SK-N-SH treated with all-trans-retinoic acid at 6 μM for 48 hours (cell line): ENCODE data around the gene LINS1.

ENCODE experiments used
- ATAC-seq: fragments of 200-7000 bp; cut with Tn5 transposase; 3 replicates; pipeline ENCODE4 v1.9.1; 2020; ENCODE audit warnings: mild to moderate bottlenecking, moderate library complexity
- ARNTL ChIP-seq: fragments of 450-650 bp; formaldehyde crosslinking; IDR thresholded peaks from 2 replicates; pipeline ENCODE4 v1.5.0; 2020; ENCODE audit warnings: low read depth, mild to moderate bottlenecking, moderate library complexity, borderline replicate concordance
- BACH2 ChIP-seq: fragments of 250-450 bp; sonication (Bioruptor Pico); IDR thresholded peaks from 2 replicates; pipeline ENCODE4 v1.9.0; 2021; ENCODE audit warnings: mild to moderate bottlenecking, borderline replicate concordance
- CSRNP3 ChIP-seq: fragments of 250-450 bp; sonication (Bioruptor Pico); IDR thresholded peaks from 2 replicates; pipeline ENCODE4 v1.5.1; 2021; ENCODE audit warnings: mild to moderate bottlenecking, moderate library complexity
- ISL1 ChIP-seq: fragments of 250-450 bp; sonication (Bioruptor Pico); IDR thresholded peaks from 2 replicates; pipeline ENCODE4 v2.1.2; 2022; ENCODE audit warnings: mild to moderate bottlenecking, moderate library complexity
- OSR1 ChIP-seq: fragments of 250-450 bp; sonication (Bioruptor Pico); IDR thresholded peaks from 2 replicates; pipeline ENCODE4 v1.8.0; 2022; ENCODE audit warnings: moderate library complexity, mild to moderate bottlenecking, inconsistent platforms
- POU6F1 ChIP-seq: fragments of 250-450 bp; sonication (Bioruptor Pico); IDR thresholded peaks from 2 replicates; pipeline ENCODE4 v1.8.0; 2021; ENCODE audit warnings: low read depth, mild to moderate bottlenecking, moderate library complexity, borderline replicate concordance
- PPARA ChIP-seq: fragments of 250-450 bp; sonication (Bioruptor Pico); IDR thresholded peaks from 2 replicates; pipeline ENCODE4 v1.5.0; 2020; ENCODE audit warnings: mild to moderate bottlenecking, borderline replicate concordance
- TOX ChIP-seq: fragments of 250-450 bp; sonication (Bioruptor Pico); IDR thresholded peaks from 2 replicates; pipeline ENCODE4 v1.8.0; 2021; ENCODE audit warnings: mild to moderate bottlenecking, moderate library complexity, borderline replicate concordance
- ZC3H10 ChIP-seq: fragments of 250-450 bp; sonication (Bioruptor Pico); IDR thresholded peaks from 2 replicates; pipeline ENCODE4 v1.5.1; 2021; ENCODE audit warnings: mild to moderate bottlenecking, moderate library complexity
- ZFP30 ChIP-seq: fragments of 450-650 bp; formaldehyde crosslinking; IDR thresholded peaks from 2 replicates; pipeline ENCODE4 v1.5.0; 2022; ENCODE audit warnings: mild to moderate bottlenecking, moderate library complexity
- ZNF70 ChIP-seq: fragments of 450-650 bp; formaldehyde crosslinking; IDR thresholded peaks from 2 replicates; pipeline ENCODE4 v1.5.0; 2020; ENCODE audit warnings: mild to moderate bottlenecking, moderate library complexity
- ZNF8 ChIP-seq: fragments of 450-650 bp; formaldehyde crosslinking; IDR thresholded peaks from 2 replicates; pipeline ENCODE4 v1.5.0; 2020; ENCODE audit warnings: mild to moderate bottlenecking, moderate library complexity
- TF ChIP-seq, protein P1 (sequence below): fragments of 250-450 bp; sonication (Bioruptor Pico); IDR thresholded peaks from 2 replicates; pipeline ENCODE4 v1.5.0; 2020; ENCODE audit warnings: mild to moderate bottlenecking, moderate library complexity
- TF ChIP-seq, protein P2 (sequence below): fragments of 250-450 bp; sonication (Bioruptor Pico); IDR thresholded peaks from 2 replicates; pipeline ENCODE4 v1.5.1; 2020; ENCODE audit warnings: low read depth, mild to moderate bottlenecking, moderate library complexity
- TF ChIP-seq, protein P3 (sequence below): fragments of 250-450 bp; sonication (Bioruptor Pico); IDR thresholded peaks from 2 replicates; pipeline ENCODE4 v1.8.0; 2020; ENCODE audit warnings: mild to moderate bottlenecking, moderate library complexity, borderline replicate concordance

Gene LINS1

DNA sequence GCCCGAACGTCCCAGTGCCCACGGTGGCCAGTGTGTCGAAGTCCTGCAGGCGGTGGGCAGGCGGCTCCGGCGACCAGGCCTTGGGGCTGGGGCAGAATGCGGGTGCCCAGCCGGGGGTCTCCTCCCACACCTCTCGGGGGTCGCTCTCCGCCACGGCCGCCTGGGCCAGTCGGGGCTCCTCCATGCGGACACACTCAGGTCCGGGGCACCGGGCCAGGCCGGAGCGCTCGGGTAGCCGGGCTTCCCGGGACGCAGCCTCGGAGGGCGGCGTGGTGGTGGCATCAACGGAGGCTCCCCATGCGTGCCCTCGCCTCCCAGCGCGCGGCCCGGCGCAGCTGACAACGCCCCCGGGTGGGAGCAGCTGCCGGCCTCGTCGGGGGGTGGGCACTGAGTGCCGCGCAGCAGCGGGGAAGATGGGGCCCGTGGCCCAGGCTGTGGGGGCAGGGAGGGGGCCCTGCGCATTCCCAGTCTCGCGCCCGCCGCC, 43.2 kb downstream of the LINS1 start:
- no peak for ATAC-seq
- TF ChIP-seq ARNTL (CRISPR knock-in tag) (no peak), ISL1 (CRISPR knock-in tag) (no peak), ZNF70 (CRISPR knock-in tag) (no peak)
- TF ChIP-seq, all 23 proteins: peak for 0

DNA sequence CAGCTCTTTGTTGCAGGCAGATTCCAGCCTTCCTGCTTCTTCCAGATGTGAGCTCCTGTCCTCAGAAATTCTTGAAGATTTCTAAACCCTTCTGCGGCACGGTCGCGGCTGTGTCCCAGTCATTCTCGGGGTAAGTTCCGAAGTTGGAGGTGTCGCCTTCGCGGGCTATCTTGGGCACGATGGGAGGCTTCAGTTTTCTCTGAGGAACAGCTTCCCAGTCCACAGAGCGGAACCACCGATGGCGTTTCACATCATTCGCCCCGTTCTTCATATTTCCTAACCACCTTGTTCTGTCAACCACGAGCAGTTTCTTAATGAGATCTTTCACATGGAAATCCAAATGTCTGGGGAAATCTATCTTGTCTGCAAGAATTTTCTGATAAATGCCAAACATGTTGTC, 48.5 kb downstream of the LINS1 start:
- TF ChIP-seq ISL1 (CRISPR knock-in tag) (no peak), ZNF8 (CRISPR knock-in tag) (no peak), ARNTL (CRISPR knock-in tag) (no peak), ZFP30 (CRISPR knock-in tag) (no peak), PPARA (CRISPR knock-in tag) (no peak), OSR1 (CRISPR knock-in tag) (no peak), POU6F1 (CRISPR knock-in tag) (no peak), CSRNP3 (no peak), BACH2 (CRISPR knock-in tag) (no peak), ZC3H10 (CRISPR knock-in tag) (no peak)
- TF ChIP-seq, protein P1, sequence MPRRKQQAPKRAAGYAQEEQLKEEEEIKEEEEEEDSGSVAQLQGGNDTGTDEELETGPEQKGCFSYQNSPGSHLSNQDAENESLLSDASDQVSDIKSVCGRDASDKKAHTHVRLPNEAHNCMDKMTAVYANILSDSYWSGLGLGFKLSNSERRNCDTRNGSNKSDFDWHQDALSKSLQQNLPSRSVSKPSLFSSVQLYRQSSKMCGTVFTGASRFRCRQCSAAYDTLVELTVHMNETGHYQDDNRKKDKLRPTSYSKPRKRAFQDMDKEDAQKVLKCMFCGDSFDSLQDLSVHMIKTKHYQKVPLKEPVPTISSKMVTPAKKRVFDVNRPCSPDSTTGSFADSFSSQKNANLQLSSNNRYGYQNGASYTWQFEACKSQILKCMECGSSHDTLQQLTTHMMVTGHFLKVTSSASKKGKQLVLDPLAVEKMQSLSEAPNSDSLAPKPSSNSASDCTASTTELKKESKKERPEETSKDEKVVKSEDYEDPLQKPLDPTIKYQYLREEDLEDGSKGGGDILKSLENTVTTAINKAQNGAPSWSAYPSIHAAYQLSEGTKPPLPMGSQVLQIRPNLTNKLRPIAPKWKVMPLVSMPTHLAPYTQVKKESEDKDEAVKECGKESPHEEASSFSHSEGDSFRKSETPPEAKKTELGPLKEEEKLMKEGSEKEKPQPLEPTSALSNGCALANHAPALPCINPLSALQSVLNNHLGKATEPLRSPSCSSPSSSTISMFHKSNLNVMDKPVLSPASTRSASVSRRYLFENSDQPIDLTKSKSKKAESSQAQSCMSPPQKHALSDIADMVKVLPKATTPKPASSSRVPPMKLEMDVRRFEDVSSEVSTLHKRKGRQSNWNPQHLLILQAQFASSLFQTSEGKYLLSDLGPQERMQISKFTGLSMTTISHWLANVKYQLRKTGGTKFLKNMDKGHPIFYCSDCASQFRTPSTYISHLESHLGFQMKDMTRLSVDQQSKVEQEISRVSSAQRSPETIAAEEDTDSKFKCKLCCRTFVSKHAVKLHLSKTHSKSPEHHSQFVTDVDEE (CRISPR knock-in tag) = no peak
- TF ChIP-seq, protein P2, sequence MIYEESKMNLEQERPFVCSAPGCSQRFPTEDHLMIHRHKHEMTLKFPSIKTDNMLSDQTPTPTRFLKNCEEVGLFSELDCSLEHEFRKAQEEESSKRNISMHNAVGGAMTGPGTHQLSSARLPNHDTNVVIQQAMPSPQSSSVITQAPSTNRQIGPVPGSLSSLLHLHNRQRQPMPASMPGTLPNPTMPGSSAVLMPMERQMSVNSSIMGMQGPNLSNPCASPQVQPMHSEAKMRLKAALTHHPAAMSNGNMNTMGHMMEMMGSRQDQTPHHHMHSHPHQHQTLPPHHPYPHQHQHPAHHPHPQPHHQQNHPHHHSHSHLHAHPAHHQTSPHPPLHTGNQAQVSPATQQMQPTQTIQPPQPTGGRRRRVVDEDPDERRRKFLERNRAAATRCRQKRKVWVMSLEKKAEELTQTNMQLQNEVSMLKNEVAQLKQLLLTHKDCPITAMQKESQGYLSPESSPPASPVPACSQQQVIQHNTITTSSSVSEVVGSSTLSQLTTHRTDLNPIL (CRISPR knock-in tag) = no peak
- TF ChIP-seq, protein P3, sequence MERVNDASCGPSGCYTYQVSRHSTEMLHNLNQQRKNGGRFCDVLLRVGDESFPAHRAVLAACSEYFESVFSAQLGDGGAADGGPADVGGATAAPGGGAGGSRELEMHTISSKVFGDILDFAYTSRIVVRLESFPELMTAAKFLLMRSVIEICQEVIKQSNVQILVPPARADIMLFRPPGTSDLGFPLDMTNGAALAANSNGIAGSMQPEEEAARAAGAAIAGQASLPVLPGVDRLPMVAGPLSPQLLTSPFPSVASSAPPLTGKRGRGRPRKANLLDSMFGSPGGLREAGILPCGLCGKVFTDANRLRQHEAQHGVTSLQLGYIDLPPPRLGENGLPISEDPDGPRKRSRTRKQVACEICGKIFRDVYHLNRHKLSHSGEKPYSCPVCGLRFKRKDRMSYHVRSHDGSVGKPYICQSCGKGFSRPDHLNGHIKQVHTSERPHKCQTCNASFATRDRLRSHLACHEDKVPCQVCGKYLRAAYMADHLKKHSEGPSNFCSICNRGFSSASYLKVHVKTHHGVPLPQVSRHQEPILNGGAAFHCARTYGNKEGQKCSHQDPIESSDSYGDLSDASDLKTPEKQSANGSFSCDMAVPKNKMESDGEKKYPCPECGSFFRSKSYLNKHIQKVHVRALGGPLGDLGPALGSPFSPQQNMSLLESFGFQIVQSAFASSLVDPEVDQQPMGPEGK (CRISPR knock-in tag) = no peak
- ATAC-seq = no peak

GRCh38 chr15:100547961-100548360, 54.0 kb downstream of the LINS1 start:
- no peak for ATAC-seq

More at GRCh38 chr15:100547961-100548360, 54.0 kb downstream of the LINS1 start:
- no peak for TF ChIP-seq ZNF70 (CRISPR knock-in tag)
- TF ChIP-seq, protein P3 (CRISPR knock-in tag) = no peak
- TF ChIP-seq TOX (CRISPR knock-in tag) = no peak
- TF ChIP-seq ZC3H10 (CRISPR knock-in tag) = no peak
